ENCODE measurements around the gene LRIT2. TPM values are rescaled to one million over a fixed set of nuclear protein-coding genes. Genes with fewer than 3 reads are reported as not detected.

Gene LRIT2
- total RNA-seq, 1 donor from 2014 or later, result not detected

DNA sequence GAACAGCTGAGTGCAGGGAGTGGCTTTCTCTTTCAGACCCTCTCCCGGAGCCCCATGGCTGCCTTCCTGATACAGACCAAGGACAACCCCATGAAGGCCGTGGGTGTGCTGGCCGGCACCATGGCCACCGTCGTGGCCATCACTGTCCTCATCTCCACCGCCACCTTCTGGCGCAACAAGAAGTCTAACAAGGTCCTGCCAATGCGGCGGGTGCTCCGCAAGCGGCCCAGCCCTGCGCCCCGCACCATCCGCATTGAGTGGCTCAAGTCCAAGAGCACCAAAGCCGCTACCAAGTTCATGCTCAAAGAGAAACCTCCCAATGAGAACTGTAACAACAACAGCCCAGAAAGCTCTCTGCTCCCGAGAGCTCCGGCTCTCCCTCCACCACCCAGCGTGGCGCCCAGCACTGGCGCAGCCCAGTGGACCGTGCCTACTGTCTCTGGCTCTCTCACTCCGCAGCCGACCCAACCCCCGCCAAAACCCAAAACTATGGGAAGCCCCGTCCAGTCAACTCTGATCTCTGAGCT lies 11.2 kb downstream of the LRIT2 start:
- peak overlapping the region; percentile 58 for H3K27ac Mint-ChIP-seq
- H3K27me3 Mint-ChIP-seq, result peaks cover 6% of the 10 kb centered on the region
- no peak overlapping the region for H3K4me3 Mint-ChIP-seq (ENCODE audit: low read depth)
- TF ChIP-seq, protein P1, sequence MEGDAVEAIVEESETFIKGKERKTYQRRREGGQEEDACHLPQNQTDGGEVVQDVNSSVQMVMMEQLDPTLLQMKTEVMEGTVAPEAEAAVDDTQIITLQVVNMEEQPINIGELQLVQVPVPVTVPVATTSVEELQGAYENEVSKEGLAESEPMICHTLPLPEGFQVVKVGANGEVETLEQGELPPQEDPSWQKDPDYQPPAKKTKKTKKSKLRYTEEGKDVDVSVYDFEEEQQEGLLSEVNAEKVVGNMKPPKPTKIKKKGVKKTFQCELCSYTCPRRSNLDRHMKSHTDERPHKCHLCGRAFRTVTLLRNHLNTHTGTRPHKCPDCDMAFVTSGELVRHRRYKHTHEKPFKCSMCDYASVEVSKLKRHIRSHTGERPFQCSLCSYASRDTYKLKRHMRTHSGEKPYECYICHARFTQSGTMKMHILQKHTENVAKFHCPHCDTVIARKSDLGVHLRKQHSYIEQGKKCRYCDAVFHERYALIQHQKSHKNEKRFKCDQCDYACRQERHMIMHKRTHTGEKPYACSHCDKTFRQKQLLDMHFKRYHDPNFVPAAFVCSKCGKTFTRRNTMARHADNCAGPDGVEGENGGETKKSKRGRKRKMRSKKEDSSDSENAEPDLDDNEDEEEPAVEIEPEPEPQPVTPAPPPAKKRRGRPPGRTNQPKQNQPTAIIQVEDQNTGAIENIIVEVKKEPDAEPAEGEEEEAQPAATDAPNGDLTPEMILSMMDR (IDR thresholded peaks at IDR 0.05; ENCODE audit: unreplicated experiment), result no peak
- H3K36me3 Mint-ChIP-seq (ENCODE audit: insufficient read depth), result no peaks in the 10 kb centered on the region
- H3K9me3 Mint-ChIP-seq (ENCODE audit: low read depth), result no peaks in the 10 kb centered on the region
- H3K4me1 Mint-ChIP-seq (ENCODE audit: low read depth), result no peaks in the 10 kb centered on the region
- no peak for DNase-seq (ENCODE audit: low spot score, unreplicated experiment)

DNA sequence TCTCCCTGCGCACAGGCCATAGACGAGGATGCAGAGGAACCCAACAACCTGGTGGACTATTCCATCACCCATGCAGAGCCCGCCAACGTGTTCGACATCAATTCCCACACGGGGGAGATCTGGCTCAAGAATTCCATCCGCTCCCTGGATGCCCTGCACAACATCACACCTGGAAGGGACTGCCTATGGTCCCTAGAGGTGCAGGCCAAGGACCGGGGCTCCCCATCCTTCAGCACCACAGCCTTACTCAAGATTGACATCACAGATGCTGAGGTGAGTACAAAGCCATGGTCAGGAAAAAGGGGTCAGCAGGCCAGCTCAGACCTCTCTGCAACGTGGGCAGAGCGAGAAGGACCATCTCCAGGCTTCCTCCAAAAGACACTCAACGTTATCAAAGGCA lies 12.3 kb downstream of the LRIT2 start:
- Mint-ChIP-seq H3K4me1 (ENCODE audit: low read depth) (no peaks in the 10 kb centered on the region), H3K9me3 (ENCODE audit: low read depth) (no peaks in the 10 kb centered on the region), H3K27me3 (peaks cover 13% of the 10 kb centered on the region), H3K4me3 (ENCODE audit: low read depth) (no peak overlapping the region), H3K27ac (no peak overlapping the region), H3K36me3 (ENCODE audit: insufficient read depth) (no peaks in the 10 kb centered on the region)
- TF ChIP-seq, protein P1 (IDR thresholded peaks at IDR 0.05; ENCODE audit: unreplicated experiment), result no peak
- no peak for DNase-seq (ENCODE audit: low spot score, unreplicated experiment)

DNA sequence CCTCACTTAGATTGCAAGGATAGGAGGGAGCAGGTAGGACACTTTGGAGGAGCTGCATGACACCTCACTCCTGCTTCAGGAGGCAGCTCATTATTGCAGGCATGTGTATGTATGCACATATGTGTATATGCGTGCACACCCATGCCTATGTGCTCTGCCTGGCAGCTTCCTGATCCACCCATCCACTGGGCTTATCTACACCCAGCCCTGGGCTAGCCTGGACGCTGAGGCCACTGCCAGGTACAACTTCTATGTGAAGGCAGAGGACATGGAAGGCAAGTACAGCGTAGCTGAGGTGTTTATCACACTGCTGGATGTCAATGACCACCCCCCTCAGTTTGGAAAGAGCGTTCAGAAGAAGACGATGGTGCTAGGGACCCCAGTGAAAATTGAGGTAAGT lies 13.3 kb downstream of the LRIT2 start:
- TF ChIP-seq, protein P1 (IDR thresholded peaks at IDR 0.05; ENCODE audit: unreplicated experiment), result no peak
- H3K9me3 Mint-ChIP-seq (ENCODE audit: low read depth), result no peaks in the 10 kb centered on the region

DNA sequence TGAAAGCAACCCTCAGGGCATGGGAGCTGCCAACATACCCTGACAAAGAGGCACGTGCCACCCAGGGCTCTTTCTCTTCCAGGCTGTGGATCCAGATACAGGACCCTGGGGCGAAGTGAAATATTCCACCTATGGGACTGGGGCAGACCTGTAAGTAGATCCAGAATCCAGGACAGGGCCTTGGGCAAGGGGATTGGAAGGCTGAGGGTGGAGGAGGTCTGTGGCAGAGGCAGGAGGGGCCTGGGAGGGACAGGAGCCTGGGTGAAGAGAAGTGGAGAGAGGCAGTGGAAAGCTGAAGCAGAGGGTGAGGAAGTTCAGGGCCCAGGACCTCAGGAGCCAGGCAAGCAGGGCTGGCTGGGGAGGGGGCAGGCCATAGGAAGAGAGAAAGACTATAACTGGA lies 13.8 kb downstream of the LRIT2 start:
- TF ChIP-seq, protein P1 (IDR thresholded peaks at IDR 0.05; ENCODE audit: unreplicated experiment), result no peak
- no peak overlapping the region for H3K4me3 Mint-ChIP-seq (ENCODE audit: low read depth)
- no peak for DNase-seq (ENCODE audit: low spot score, unreplicated experiment)
- no peak overlapping the region for H3K27ac Mint-ChIP-seq
- H3K36me3 Mint-ChIP-seq (ENCODE audit: insufficient read depth), result no peaks in the 10 kb centered on the region
- peaks cover 26% of the 10 kb centered on the region for H3K27me3 Mint-ChIP-seq
- H3K9me3 Mint-ChIP-seq (ENCODE audit: low read depth), result no peaks in the 10 kb centered on the region
- no peaks in the 10 kb centered on the region for H3K4me1 Mint-ChIP-seq (ENCODE audit: low read depth)

More for the DNA sequence above, 13.3 kb downstream of the LRIT2 start:
- no peaks in the 10 kb centered on the region for H3K36me3 Mint-ChIP-seq (ENCODE audit: insufficient read depth)
- no peak overlapping the region for H3K4me3 Mint-ChIP-seq (ENCODE audit: low read depth)
- no peak for DNase-seq (ENCODE audit: low spot score, unreplicated experiment)
- no peaks in the 10 kb centered on the region for H3K4me1 Mint-ChIP-seq (ENCODE audit: low read depth)
- no peak overlapping the region for H3K27ac Mint-ChIP-seq
- peaks cover 22% of the 10 kb centered on the region for H3K27me3 Mint-ChIP-seq

DNA sequence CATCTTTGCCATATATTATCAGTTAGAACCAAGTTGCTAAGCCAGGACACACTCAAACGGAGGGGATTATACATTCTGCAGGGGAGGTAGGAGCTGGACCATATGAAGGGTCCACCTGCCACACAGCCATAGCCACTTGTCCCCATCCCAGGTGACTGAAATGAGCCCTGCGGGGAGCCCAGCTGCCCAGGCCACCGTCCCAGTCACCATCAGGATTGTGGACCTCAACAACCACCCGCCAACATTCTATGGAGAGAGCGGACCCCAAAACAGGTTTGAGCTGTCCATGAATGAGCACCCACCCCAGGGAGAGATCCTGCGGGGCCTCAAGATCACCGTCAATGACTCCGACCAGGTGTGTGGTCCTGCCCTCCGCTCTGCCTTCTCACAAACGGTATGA lies 17.3 kb downstream of the LRIT2 start:
- TF ChIP-seq, protein P1 (IDR thresholded peaks at IDR 0.05; ENCODE audit: unreplicated experiment), result no peak
- Mint-ChIP-seq H3K4me3 (ENCODE audit: low read depth) (no peak overlapping the region), H3K4me1 (ENCODE audit: low read depth) (no peaks in the 10 kb centered on the region), H3K36me3 (ENCODE audit: insufficient read depth) (no peaks in the 10 kb centered on the region), H3K27ac (no peak overlapping the region), H3K9me3 (ENCODE audit: low read depth) (no peaks in the 10 kb centered on the region), H3K27me3 (peaks cover 36% of the 10 kb centered on the region)
- DNase-seq (ENCODE audit: low spot score, unreplicated experiment), result no peak
